Stimulated activated CD8-positive, alpha-beta memory T cell treated with anti-CD3 and anti-CD28 coated beads, Interleukin-15, amount 100 ng/mL, for 1 hour (primary cell): ENCODE results near the gene OLA1.

Experiments
- DNase-seq: peaks from one replicate; pipeline ENCODE4 v3.0.0-alpha.2; 2020; ENCODE audit warnings: low read depth

The OLA1 gene

DNA sequence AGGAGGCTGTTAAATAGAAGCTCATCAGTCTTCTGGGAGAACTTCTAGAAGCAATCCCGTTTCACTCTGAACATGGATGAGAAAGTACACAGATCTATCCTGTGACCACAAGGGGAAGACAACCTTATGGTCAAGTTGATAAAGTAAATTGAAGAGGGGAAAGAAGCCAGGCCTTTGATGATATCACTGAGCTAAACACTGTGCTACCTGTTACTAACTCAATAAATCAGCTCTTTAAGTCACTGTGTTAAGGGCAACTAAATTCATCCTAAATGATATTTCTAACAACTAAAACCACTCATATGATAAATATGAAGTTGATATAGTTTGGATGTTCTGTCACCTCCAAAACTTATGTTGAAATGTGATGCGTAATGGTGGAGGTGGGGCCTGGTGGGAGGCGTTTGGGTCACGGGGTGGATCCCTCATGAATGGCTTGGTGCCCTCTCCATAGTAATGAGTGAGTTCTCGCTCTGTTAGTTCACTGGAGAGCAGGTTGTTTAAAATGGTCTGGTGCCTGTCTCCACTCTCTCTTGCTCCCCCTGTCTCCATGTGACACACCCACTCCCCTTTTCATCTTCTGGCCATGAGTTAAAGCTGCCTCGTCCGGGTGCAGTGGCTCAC, 23.6 kb downstream of the OLA1 start:
- no peak for DNase-seq

GRCh38 chr2:174224125-174224524, 24.2 kb downstream of the OLA1 start:
- no peak for DNase-seq

- DNase-seq = no peak
These were observed 24.9 kb downstream of the OLA1 start for GRCh38 chr2:174223388-174223787.

GRCh38 chr2:174222154-174222553, 26.2 kb downstream of the OLA1 start:
- DNase-seq = no peak

DNA sequence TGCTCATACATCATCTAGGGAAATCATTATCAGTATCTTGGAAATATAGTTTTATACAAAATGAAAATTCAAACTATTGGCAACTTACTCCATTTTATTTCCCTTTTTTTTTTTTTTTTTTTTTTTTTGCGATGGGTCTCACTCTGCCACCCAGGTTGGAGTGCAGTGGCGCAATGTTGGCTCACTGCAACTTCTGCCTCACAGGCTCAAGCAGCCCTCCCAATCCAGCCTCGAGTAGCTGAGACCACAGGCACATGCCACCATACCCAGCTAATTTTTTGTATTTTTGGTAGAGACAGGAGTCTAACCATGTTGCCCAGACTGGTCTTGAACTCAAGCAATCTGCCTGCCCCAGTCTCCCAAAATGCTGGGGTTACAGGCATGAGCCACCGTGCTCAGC, 29.0 kb downstream of the OLA1 start:
- no peak for DNase-seq

GRCh38 chr2:174218773-174219172, 29.6 kb downstream of the OLA1 start:
- no peak for DNase-seq

GRCh38 chr2:174217869-174218268, 30.5 kb downstream of the OLA1 start:
- no peak for DNase-seq

- no peak for DNase-seq
These were observed 36.4 kb downstream of the OLA1 start for GRCh38 chr2:174211954-174212353.

GRCh38 chr2:174210862-174211261, 37.5 kb downstream of the OLA1 start:
- DNase-seq = no peak

GRCh38 chr2:174209325-174209724, 39.0 kb downstream of the OLA1 start:
- DNase-seq = no peak

GRCh38 chr2:174208026-174208425, 40.3 kb downstream of the OLA1 start:
- DNase-seq = no peak

DNA sequence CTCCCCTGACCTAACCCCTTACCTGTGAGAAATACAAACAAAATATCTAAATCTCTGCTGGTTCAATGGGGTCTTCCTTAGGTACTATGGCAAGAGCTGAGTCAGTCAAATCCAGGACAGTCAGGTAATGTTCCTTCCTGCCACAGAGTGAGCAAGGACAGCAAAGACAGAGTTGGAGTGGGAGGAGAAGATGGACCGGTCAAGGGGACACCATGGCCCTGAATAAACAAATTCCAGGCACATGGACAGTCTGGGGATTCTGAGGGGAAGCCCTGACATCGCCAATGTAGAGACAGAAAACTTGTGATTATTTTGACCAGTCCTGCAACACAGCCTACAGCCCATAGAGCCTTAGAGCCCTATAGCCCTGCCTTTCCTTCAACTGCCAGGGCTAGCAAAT, 42.8 kb downstream of the OLA1 start:
- no peak for DNase-seq

- no peak for DNase-seq
These were observed 46.1 kb downstream of the OLA1 start for GRCh38 chr2:174202188-174202587.

- DNase-seq = no peak
These were observed 49.3 kb downstream of the OLA1 start for GRCh38 chr2:174198846-174199564.

- no peak for DNase-seq
These were observed 53.1 kb downstream of the OLA1 start for GRCh38 chr2:174195253-174195652.

DNA sequence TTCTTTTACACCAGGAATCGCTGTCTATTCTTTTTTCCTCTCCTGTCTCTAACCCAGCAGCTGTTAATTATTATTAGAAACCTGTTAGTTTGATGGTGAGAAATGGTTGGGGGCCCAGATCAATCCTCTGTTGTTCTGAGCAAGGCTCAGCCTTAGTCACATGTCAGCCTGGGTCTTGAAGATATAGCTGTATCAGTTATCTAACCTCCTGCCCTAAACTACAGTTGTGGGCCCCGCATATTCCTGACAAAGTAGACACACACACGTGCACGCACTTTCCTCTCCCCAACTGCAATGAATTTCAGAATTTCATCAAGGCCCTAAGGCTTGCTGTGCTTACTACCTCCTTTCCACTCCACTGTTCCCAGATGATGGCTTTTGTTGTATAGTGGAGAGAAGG, 54.6 kb downstream of the OLA1 start:
- no peak for DNase-seq

GRCh38 chr2:174192664-174193063, 55.7 kb downstream of the OLA1 start:
- DNase-seq = no peak

DNA sequence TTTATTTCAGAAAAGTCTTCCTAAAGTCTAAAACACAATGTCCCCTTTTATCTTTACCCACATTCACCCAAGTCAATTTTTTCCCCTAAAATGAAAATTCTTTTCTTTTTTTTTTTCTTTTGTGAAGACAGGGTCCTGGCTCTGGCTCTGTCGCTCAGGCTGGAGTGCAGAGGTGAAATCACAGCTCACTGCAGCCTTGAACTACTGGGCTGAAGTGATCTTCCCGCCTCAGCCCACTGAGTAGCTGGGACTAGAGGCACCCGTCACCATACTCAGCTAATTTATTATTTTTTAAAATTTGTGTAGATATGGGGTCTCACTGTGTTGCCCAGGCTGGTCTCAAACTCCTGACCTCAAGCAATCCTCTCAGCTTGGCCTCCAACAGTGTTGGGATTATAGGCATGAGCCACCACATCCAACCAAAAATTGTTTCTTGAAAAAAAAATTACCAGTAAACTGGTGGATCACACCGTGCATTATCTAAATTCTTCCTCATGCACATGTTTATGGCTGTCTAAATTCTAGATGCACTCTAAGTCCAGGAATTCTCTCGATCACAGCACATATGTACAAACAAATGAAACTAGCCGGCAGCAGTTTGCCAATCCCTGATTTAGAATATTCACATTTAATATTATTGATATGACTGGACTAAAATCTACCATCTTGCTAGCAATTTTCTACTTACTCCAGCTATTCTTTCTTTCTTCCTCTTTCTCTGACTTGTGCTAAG, 56.8 kb downstream of the OLA1 start:
- no peak for DNase-seq

DNA sequence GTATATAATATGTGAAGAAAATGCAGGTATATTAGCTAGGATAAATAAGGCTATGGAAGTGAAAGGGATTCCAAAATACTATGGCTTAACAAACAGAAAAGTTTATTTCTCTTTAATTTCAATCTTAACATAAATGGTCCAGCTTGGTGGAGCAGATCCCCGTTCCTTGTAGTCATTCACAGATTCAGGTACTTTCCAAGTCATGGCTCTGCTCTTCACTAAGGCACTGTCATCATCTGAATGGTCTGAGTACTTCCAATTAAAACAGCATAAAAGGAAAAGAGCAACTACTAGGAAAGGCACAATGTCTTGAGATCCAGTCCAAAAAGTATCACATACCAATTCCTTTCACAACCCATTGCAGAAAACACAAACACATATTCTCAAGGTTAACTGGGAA, 63.4 kb downstream of the OLA1 start:
- DNase-seq = no peak

GRCh38 chr2:174184504-174184903, 63.8 kb downstream of the OLA1 start:
- DNase-seq = no peak

- no peak for DNase-seq
These were observed 65.3 kb downstream of the OLA1 start for GRCh38 chr2:174183076-174183475.

DNA sequence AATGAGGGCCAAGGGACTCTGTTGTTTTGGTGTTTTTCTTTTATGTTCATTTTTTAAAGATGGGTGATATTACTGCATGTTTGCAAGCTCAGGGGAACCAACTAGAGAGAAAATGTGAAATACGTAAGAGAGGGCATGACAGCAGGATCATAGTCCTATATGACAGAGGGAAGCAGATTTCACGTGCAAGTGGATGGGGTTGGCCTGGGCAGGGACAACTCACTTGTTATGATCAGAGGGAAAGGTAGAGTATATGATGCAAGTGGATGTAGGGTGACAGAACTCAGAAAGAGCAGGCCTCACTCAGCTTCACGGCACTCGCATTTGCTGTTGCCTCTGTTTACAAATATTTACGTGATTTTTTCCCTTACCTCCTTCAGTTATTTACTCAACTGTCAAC, 67.0 kb downstream of the OLA1 start:
- DNase-seq = no peak

DNA sequence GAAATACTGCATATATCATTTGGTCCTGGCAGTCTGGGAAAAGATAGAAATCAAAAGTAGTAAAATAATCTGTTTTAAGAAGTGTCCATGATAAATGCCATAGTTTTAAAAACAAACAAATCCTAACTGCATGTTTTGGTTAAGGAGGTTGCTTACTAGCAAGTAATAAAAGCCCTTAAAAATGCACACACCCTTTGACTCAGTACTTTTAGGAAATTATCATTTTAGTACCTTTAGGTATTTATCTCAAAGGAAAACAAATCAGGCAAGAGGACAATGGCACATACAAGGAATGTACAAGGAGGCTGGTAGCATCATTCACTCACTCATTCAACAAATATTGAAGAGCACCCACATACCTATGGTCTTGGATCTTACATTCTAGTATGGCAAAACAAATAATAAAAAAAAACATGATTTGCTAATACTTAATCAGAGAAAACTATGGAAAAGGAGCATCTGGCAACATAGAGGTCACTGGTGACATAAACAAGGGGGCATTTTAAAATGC, 67.6 kb downstream of the OLA1 start:
- DNase-seq = no peak
